Endothelial cell of umbilical vein (primary cell): ENCODE data around the gene MEGF11. TPM values are rescaled to one million over a fixed set of nuclear protein-coding genes. Genes with fewer than 3 reads are reported as not detected.

Experiments used
- BruUV-seq: library from RNA; stranded (reverse); fragments of 400-500 nt; replicated peaks from 2 replicates; lab custom pipeline; 2021; lab: Mats Ljungman, UMichigan
- CTCF ChIA-PET: fragments of 300-600, 350-600 bp; sonication (Branson Sonifier 250); formaldehyde crosslinking; loops from one replicate; lab custom pipeline; 2021; ENCODE audit warnings: antibody characterized with exemption, inconsistent platforms; lab: Charles Lee
- POLR2A ChIA-PET: fragments of 300-600, 350-600 bp; sonication (Branson Sonifier 250); formaldehyde crosslinking; loops from one replicate; lab custom pipeline; 2021; ENCODE audit warnings: antibody characterized with exemption, inconsistent platforms; lab: Charles Lee
- DNase-seq: peaks from one replicate; pipeline ENCODE4 v3.0.0-alpha.2; 2011; ENCODE audit warnings: low read depth, low spot score
- FAIRE-seq: peaks from 2 replicates; lab custom pipeline; 2011; peaks lifted over from hg19 to GRCh38; lab: Jason Lieb, UNC
- H2AFZ ChIP-seq: 2 replicates; pipeline ENCODE4 v1.6.0; 2012; ENCODE audit warnings: low read depth, low read length, control low read depth, inconsistent platforms
- H3K27ac ChIP-seq: 2 replicates; pipeline ENCODE4 v1.5.1; 2011; ENCODE audit warnings: low read depth, mild to moderate bottlenecking, control low read depth, low read length, moderate library complexity; ENCODE audit not compliant: insufficient read depth
- H3K27me3 ChIP-seq, 2 experiments: 2 replicates each; pipeline versions ENCODE4 v1.6.0 to v1.6.1; 2011; ENCODE audit warnings: low read length in 2 of 2, mixed read lengths in 1 of 2; ENCODE audit not compliant: control insufficient read depth in 2 of 2, insufficient read depth in 2 of 2
- H3K36me3 ChIP-seq, 2 experiments: 2 replicates in 1 of 2; 3 replicates in 1 of 2; pipeline ENCODE4 v1.5.1; 2011; ENCODE audit warnings: low read length in 2 of 2, mild to moderate bottlenecking in 1 of 2, moderate library complexity in 1 of 2; ENCODE audit not compliant: control insufficient read depth in 2 of 2, insufficient read depth in 2 of 2; ENCODE audit errors: extremely low read depth in 1 of 2
- H3K4me1 ChIP-seq: 3 replicates; pipeline ENCODE4 v1.5.1; 2011; ENCODE audit warnings: mild to moderate bottlenecking, low read length; ENCODE audit not compliant: control insufficient read depth, insufficient read depth; ENCODE audit errors: extremely low read depth
- H3K4me2 ChIP-seq: 2 replicates; pipeline ENCODE4 v1.6.1; 2011; ENCODE audit warnings: low read length, control low read depth, mixed read lengths; ENCODE audit not compliant: insufficient read depth
- H3K4me3 ChIP-seq, 3 experiments: fragments of 200-600 bp in 1 of 3; sonication (generic), shearing (Covaris generic) in 1 of 3; replicated peaks in 1 of 3; 2 replicates each; pipeline ENCODE4 v1.5.1; 2011 to 2016; ENCODE audit warnings: control low read depth in 3 of 3, low read length in 3 of 3, mild to moderate bottlenecking in 2 of 3, inconsistent platforms in 1 of 3, low read depth in 1 of 3, moderate library complexity in 1 of 3; ENCODE audit not compliant: insufficient read depth in 1 of 3
- H3K79me2 ChIP-seq: 2 replicates; pipeline ENCODE4 v1.6.0; 2012; ENCODE audit warnings: low read length, inconsistent platforms; ENCODE audit not compliant: control insufficient read depth, insufficient read depth
- H3K9ac ChIP-seq: replicated peaks from 2 replicates; pipeline ENCODE3; 2011; ENCODE audit warnings: low read length, control low read depth; ENCODE audit not compliant: insufficient read depth; ENCODE audit errors: extremely low read depth
- H3K9me1 ChIP-seq: replicated peaks from 3 replicates; pipeline ENCODE4 v1.6.0; 2011; ENCODE audit warnings: mild to moderate bottlenecking, low read length; ENCODE audit not compliant: control insufficient read depth, insufficient read depth; ENCODE audit errors: extremely low read depth
- H3K9me3 ChIP-seq: replicated peaks from 2 replicates; pipeline ENCODE4 v1.5.1; 2012; ENCODE audit warnings: low read length, inconsistent platforms; ENCODE audit not compliant: control insufficient read depth, insufficient read depth
- H4K20me1 ChIP-seq: replicated peaks from 2 replicates; pipeline ENCODE3; 2011; ENCODE audit warnings: mild to moderate bottlenecking, low read length; ENCODE audit not compliant: control insufficient read depth, insufficient read depth; ENCODE audit errors: extremely low read depth
- CTCF ChIP-seq, 2 donors: IDR thresholded peaks; 1 replicate in 1 of 2; 2 replicates in 1 of 2; pipeline ENCODE4 v1.5.1; 2011; ENCODE audit warnings: low read length in 2 of 2, mild to moderate bottlenecking in 2 of 2, moderate library complexity in 2 of 2, control low read depth in 1 of 2, inconsistent platforms in 1 of 2, low read depth in 1 of 2; ENCODE audit not compliant: insufficient read depth in 1 of 2; ENCODE audit errors: extremely low read depth in 1 of 2
- EZH2 ChIP-seq: IDR thresholded peaks from 2 replicates; pipeline ENCODE4 v1.6.1; 2012; ENCODE audit warnings: borderline replicate concordance, low read depth, mild to moderate bottlenecking, moderate library complexity, low read length, inconsistent platforms; ENCODE audit not compliant: severe bottlenecking
- FOS ChIP-seq: IDR thresholded peaks from 2 replicates; pipeline ENCODE4 v1.6.1; 2011; ENCODE audit warnings: mild to moderate bottlenecking, low read length, moderate library complexity, borderline replicate concordance; ENCODE audit not compliant: insufficient read depth
- GATA2 ChIP-seq: IDR thresholded peaks from 2 replicates; pipeline ENCODE4 v1.7.0; 2011; ENCODE audit warnings: low read depth, mild to moderate bottlenecking, moderate library complexity, mixed read lengths, low read length; ENCODE audit not compliant: insufficient read length, insufficient read depth
- JUN ChIP-seq: IDR thresholded peaks from 2 replicates; pipeline ENCODE4 v1.6.1; 2011; ENCODE audit warnings: borderline replicate concordance, low read depth; ENCODE audit not compliant: insufficient read length, insufficient read depth
- MAX ChIP-seq: IDR thresholded peaks from 2 replicates; pipeline ENCODE4 v1.6.1; 2011; ENCODE audit not compliant: insufficient read depth, insufficient read length
- MYC ChIP-seq: IDR thresholded peaks from one replicate; pipeline ENCODE4 v1.6.1; 2011; ENCODE audit warnings: mild to moderate bottlenecking, low read depth, low read length
- POLR2A ChIP-seq: IDR thresholded peaks from 2 replicates; pipeline ENCODE4 v1.6.1; 2012; ENCODE audit warnings: low read depth, mild to moderate bottlenecking, control low read depth, low read length
- POLR2AphosphoS5 ChIP-seq: IDR thresholded peaks from 2 replicates; pipeline ENCODE4 v1.6.1; 2012; ENCODE audit warnings: low read depth, mild to moderate bottlenecking, control low read depth, low read length, moderate library complexity; ENCODE audit not compliant: insufficient read depth
- dilution Hi-C: fragments of 300-500 bp; cut with MboI; formaldehyde crosslinking; loops from one replicate; pipeline ENCODE4 v1.15.0; 2019; ENCODE audit warnings: low sequenced_read_pairs; ENCODE audit not compliant: extremely low pct_ligation_motif_present
- intact Hi-C: fragments of 100-400 bp; cut with micrococcal nuclease; formaldehyde crosslinking; loops from one replicate; pipeline ENCODE4 v1.10.0; 2022
- polyA plus RNA-seq, 4 experiments: library from polyadenylated mRNA; depleted of rRNA in 3 of 4; stranded (reverse) in 3 of 4; unstranded in 1 of 4; fragments of >200 nt; gene quantifications; 2 replicates each; pipeline versions ENCODE4 v1.2.1 to v1.2.3, GENCODE V29; 2011 to 2012; ENCODE audit warnings: missing spikeins in 1 of 4
- total RNA-seq: library from RNA; stranded (reverse); gene quantifications from 2 replicates; pipeline ENCODE4 v1.2.3, GENCODE V29; 2021

The MEGF11 gene
- total and polyA plus RNA-seq, 2 donors (not counting 3 experiments of a cell fraction or from before 2014, with no cell fraction given): not detected

- ChIA-PET POLR2A (no interaction called here), CTCF (interaction anchor here (1.0 to 3.2 kb wide), 9 partner anchors 8 to 247 kb away, joined by 3 to 20 read pairs (median 4); partner anchors contain the start of gene SNAPC5)
- Histone ChIP-seq H3K27ac (no peak overlapping the region), H3K9ac (no peak overlapping the region), H4K20me1 (no peaks in the 10 kb centered on the region), H2AFZ (peak overlapping the region; percentile 55), H3K9me1 (no peaks in the 10 kb centered on the region), H3K4me2 (peak overlapping the region; percentile 79), H3K4me3 (peak overlapping the region; percentile 15 to 42 (median 35)), H3K36me3 (no peaks in the 10 kb centered on the region), H3K9me3 (no peaks in the 10 kb centered on the region), H3K79me2 (no peaks in the 10 kb centered on the region), H3K4me1 (peaks cover 18% of the 10 kb centered on the region), H3K27me3 (peaks cover 68 to 76% of the 10 kb centered on the region in 2 experiments)
- dilution Hi-C loops (no loop called here), intact Hi-C loops (loop anchor here (1.0 kb wide), 1 partner anchor 245 kb away; the partner anchor contains the start of gene SNAPC5)
- peak; percentile 85 for FAIRE-seq
- BruUV-seq: no TSS peak
- DNase-seq: peak; percentile 40
- no peak for TF ChIP-seq MAX
- TF ChIP-seq CTCF (IDR thresholded peaks at IDR 0.05; ENCODE audit: extremely low read depth in 1 of 2, insufficient read depth in 1 of 2, low read depth in 1 of 2, low read length in 2 of 2): peak; percentile 67 to 87
- no peak for TF ChIP-seq JUN
- TF ChIP-seq POLR2A: no peak
- peak; percentile 55 for TF ChIP-seq EZH2
- no peak for TF ChIP-seq FOS
- no peak for TF ChIP-seq POLR2AphosphoS5
- no peak for TF ChIP-seq MYC
- no peak for TF ChIP-seq GATA2
Measured at GRCh38 chr15:66251790-66252684, 1.5 kb downstream of the MEGF11 start.
